Thyroid gland (tissue), 4 donors: Measurements from ENCODE around the gene IKZF1.

Experiments used
- CTCF ChIP-seq, 6 experiments: fragments of 200-600 bp in 3 of 6; fragments of 450-650 bp in 3 of 6; sonication (generic) in 3 of 6; IDR thresholded peaks; one replicate each; pipeline ENCODE4 v1.5.1; 2016 to 2019; ENCODE audit warnings: antibody characterized with exemption in 6 of 6, mild to moderate bottlenecking in 2 of 6, inconsistent platforms in 1 of 6, moderate library complexity in 1 of 6
- POLR2A ChIP-seq, 2 donors: fragments of 450-650 bp; IDR thresholded peaks; one replicate each; pipeline ENCODE4 v1.6.1; 2017; ENCODE audit warnings: antibody characterized with exemption in 2 of 2, mild to moderate bottlenecking in 2 of 2, moderate library complexity in 1 of 2

GRCh38 chr7:50415844-50416364 is 111.4 kb downstream of the IKZF1 start:
- TF ChIP-seq CTCF (IDR thresholded peaks at IDR 0.05) (no peak), POLR2A (IDR thresholded peaks at IDR 0.05) (no peak)
